NCI-H226 (cell line): Measurements from ENCODE around the gene CCT8.
"Not testable (repeated sequence)": the region's sequence is repeated elsewhere in the genome, so short reads cannot be mapped to it uniquely, and the experiment has no call there.

Source experiments
- DNase-seq: peaks from one replicate; pipeline ENCODE4 v3.0.0-alpha.2; 2015

CCT8 gene

DNA sequence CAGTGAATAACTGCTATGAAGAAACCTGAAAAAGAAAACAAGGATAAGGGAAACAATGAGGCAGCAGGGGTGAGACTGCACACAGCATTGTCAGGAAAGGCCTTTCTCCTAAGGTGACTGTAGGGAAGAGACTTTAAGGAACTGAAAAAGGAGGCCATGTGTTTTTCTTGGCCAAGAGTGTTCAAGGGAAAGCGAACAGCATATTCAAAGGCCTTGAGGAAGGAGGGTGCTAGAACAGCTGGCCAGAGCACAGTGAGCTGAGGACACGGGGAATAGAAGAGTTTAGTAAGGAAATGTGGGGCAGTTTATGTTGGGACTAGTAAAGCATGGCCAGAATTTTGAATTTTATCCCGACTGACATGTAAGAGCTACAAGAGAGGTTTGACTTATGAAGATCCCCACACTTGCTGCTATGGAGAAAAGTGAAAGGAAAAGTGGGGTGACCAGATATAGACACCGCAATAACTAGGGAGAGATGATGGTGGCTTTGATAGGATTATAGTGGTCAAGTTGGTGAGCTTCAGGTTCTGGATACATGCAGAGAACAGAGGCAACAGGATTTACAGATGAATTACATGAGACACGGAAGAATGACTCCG is 55.7 kb downstream of the CCT8 start:
- no peak for DNase-seq

DNA sequence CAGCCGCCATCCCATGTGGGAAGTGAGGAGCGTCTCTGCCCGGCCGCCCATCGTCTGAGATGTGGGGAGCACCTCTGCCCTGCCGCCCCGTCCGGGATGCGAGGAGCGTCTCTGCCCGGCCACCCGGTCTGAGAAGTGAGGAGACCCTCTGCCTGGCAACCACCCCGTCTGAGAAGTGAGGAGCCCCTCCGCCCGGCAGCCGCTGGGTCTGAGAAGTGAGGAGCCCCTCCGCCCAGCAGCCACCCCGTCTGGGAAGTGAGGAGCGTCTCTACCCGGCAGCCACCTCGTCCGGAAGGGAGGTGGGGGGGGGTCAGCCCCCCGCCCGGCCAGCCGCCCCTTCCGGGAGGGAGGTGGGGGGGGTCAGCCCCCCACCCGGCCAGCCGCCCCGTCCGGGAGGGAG is 62.2 kb downstream of the CCT8 start:
- DNase-seq: not testable (repeated sequence)

DNA sequence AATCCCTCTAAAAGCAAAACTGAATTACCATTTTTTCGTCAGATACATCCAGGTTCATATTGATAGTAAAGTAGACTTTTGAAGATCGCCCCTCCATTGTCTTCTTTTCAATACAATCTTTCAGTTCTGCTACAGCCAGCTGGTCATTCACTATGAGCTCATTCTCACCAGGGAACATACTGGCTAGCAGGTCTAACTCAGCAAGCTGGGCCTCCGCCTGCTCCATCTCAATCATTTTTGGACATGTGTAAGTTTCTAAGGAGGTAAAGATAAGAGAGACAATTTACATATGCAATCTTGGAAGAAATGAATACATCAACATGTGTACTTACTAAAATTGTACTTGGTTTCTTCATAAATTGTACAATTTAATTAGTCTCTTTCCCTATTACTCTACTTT is 65.1 kb downstream of the CCT8 start:
- no peak for DNase-seq

DNA sequence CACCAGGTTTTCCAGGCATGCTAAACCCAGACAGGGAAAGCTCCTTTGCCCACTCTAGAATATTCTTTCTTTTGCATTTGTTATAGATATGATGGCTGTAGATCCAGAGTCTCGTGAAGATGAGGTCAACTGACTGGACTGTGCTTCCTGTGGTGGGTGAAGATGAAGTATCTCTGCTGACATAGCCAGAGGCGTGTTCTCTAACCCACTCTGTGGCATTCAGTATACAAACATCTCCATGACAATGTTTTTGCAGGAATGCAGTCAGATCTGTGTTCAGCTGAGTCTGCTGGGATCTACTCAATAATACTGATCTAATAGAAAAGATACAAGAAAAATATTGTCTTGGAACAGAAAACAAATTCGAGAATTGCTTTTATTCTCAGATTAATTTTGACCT is 65.6 kb downstream of the CCT8 start:
- DNase-seq: peak; percentile 6

DNA sequence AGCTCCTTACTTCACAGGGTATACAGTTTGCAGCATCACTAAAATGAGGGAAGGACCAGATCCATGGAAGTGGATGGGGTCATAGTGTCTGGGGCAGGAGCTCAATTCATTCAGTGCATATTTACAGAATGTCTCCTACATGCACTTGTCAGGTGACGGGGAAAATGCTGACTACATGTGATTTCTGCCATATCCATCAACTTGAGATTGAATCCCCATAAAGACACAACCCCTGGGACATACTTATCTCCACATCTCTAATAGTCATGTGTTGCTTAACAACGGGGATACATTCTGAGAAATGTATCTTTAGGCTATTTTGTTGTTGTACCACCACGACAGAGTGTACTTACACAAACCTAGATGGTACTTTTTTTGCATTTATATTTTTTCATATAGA is 66.3 kb downstream of the CCT8 start:
- DNase-seq: no peak
